ENCODE results near the gene RXRA. TPM values are rescaled to one million over a fixed set of nuclear protein-coding genes. Genes with fewer than 3 reads are reported as not detected.
A peak's percentile ranks its signal among the peaks of the same experiment; 100 is the strongest.

Gene RXRA
- total RNA-seq, 4 donors from 2014 or later = 27.3 to 70.5 (median 58.6) TPM

GRCh38 chr9:134423749-134424148 lies 97.5 kb downstream of the RXRA start:
- H3K27me3 ChIP-seq = no peaks in the 10 kb centered on the region
- no peaks in the 10 kb centered on the region for H3K36me3 ChIP-seq
- whole genome bisulfite sequencing, 2 donors (ENCODE audit: low coverage in 1 of 2) = 85% methylated on average over 15 of the region's 15 CpGs; no CpG with 5 or more reads in 1 of the 2 donors
- peaks cover 19 to 27% (median 23%) of the 10 kb centered on the region in 4 donors for H3K4me1 ChIP-seq
- no peak overlapping the region for H3K4me3 ChIP-seq
- intact Hi-C loops (cut with DNase I; ENCODE audit: low total_unique reads) = no loop called here
- H3K9me3 ChIP-seq = no peaks in the 10 kb centered on the region
- TF ChIP-seq POLR2A (IDR thresholded peaks at IDR 0.05) = no peak
- no peak for TF ChIP-seq EP300 (IDR thresholded peaks at IDR 0.05; ENCODE audit: low read depth)
- TF ChIP-seq POLR2AphosphoS5 (IDR thresholded peaks at IDR 0.05) = no peak
- TF ChIP-seq, protein P1, sequence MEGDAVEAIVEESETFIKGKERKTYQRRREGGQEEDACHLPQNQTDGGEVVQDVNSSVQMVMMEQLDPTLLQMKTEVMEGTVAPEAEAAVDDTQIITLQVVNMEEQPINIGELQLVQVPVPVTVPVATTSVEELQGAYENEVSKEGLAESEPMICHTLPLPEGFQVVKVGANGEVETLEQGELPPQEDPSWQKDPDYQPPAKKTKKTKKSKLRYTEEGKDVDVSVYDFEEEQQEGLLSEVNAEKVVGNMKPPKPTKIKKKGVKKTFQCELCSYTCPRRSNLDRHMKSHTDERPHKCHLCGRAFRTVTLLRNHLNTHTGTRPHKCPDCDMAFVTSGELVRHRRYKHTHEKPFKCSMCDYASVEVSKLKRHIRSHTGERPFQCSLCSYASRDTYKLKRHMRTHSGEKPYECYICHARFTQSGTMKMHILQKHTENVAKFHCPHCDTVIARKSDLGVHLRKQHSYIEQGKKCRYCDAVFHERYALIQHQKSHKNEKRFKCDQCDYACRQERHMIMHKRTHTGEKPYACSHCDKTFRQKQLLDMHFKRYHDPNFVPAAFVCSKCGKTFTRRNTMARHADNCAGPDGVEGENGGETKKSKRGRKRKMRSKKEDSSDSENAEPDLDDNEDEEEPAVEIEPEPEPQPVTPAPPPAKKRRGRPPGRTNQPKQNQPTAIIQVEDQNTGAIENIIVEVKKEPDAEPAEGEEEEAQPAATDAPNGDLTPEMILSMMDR (IDR thresholded peaks at IDR 0.05) = no peak
- peak overlapping the region in 2 of 4 donors; percentile 44 to 74 for H3K27ac ChIP-seq
- in situ Hi-C loops (cut with MboI; ENCODE audit: low pct_ligation_motif_present in 1 of 4, low pct_unique_long_range_greater_than_20kb in 1 of 4, low sequenced_read_pairs in 3 of 4) = no loop called here
- no peak for DNase-seq

DNA sequence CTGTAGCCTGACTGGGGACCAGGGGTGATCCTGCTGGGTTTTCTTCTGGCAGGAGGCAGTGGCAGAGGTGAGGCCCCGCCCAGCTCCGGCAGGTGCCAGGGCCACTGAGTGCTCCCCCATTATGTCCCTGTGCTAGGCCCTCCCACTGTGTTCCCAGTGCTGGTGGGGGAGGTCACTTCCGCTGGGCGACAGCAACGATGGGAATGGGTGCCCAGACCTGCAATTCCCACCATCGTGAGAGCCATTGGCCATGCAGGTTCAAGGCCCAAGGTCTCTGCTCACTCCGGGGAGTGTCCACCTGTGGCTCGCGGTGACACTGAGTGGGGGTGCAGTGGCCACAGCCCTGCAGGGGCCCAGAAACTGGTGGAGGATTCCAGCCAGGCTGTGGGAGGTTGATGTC lies 98.6 kb downstream of the RXRA start:
- Histone ChIP-seq H3K36me3 (peaks cover 0 to 3% (median 0%) of the 10 kb centered on the region in 4 donors), H3K4me1 (peaks cover 19 to 27% (median 23%) of the 10 kb centered on the region in 4 donors), H3K4me3 (no peak overlapping the region), H3K27ac (no peak overlapping the region), H3K9me3 (no peaks in the 10 kb centered on the region), H3K27me3 (no peaks in the 10 kb centered on the region)
- in situ Hi-C loops (cut with MboI; ENCODE audit: low pct_ligation_motif_present in 1 of 4, low pct_unique_long_range_greater_than_20kb in 1 of 4, low sequenced_read_pairs in 3 of 4) (no loop called here), intact Hi-C loops (cut with DNase I; ENCODE audit: low total_unique reads) (no loop called here)
- TF ChIP-seq POLR2AphosphoS5 (IDR thresholded peaks at IDR 0.05) (no peak), POLR2A (IDR thresholded peaks at IDR 0.05) (no peak), EP300 (IDR thresholded peaks at IDR 0.05; ENCODE audit: low read depth) (no peak)
- TF ChIP-seq, protein P1 (IDR thresholded peaks at IDR 0.05) = no peak
- 89% methylated on average over 9 of the region's 9 CpGs; no CpG with 5 or more reads in 1 of the 2 donors for WGBS, 2 donors (ENCODE audit: low coverage in 1 of 2)
- DNase-seq = no peak

DNA sequence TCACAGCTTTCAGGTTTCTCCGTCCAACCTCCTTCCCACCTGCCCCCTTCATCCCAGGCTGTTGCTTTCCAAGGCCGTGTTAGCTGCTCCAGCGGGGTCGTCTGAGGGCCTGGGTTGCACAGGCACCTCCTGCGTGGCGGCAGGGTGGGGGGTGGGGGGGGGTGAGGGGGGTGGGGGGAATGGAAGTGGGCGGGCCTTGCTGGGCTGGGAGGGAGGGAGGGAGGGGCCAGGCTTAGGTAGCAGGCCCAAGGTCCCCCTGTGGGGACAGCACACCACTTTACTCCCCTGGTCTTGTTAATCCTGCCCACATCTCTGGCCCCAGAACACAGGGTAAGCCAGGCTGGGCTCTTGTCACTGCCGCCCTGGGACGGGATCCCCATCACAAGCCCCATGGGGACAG lies 99.1 kb downstream of the RXRA start:
- Histone ChIP-seq H3K9me3 (no peaks in the 10 kb centered on the region), H3K36me3 (peaks cover 0 to 3% (median 0%) of the 10 kb centered on the region in 4 donors), H3K4me1 (peaks cover 14 to 26% (median 23%) of the 10 kb centered on the region in 4 donors), H3K27ac (no peak overlapping the region), H3K27me3 (no peaks in the 10 kb centered on the region), H3K4me3 (no peak overlapping the region)
- no peak for DNase-seq
- in situ Hi-C loops (cut with MboI; ENCODE audit: low pct_ligation_motif_present in 1 of 4, low pct_unique_long_range_greater_than_20kb in 1 of 4, low sequenced_read_pairs in 3 of 4) = no loop called here
- intact Hi-C loops (cut with DNase I; ENCODE audit: low total_unique reads) = no loop called here
- TF ChIP-seq, protein P1 (IDR thresholded peaks at IDR 0.05) = no peak
- TF ChIP-seq POLR2A (IDR thresholded peaks at IDR 0.05) (no peak), POLR2AphosphoS5 (IDR thresholded peaks at IDR 0.05) (no peak), EP300 (IDR thresholded peaks at IDR 0.05; ENCODE audit: low read depth) (no peak)
- WGBS, 2 donors (ENCODE audit: low coverage in 1 of 2) = 72% methylated on average over 6 of the region's 9 CpGs; no CpG with 5 or more reads in 1 of the 2 donors

DNA sequence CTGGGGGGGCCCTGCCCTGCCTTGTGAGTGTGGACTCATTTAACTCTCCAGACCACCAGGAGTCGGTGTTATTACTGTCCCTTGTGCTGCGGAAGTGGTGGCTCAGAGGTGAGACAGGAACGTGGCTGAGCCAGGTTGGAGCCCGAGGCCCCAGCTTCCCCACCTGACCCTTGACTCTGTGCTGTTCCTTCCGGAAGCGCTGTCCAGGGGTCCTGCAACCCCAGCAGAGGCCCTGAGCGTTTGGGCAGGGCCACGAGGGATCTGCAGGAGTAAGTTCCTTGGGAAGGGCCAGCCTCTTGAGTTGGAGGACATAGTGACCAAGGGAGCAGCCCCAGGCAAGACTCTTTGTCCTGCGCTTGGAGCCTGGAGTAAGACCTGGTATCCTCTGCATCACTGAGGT lies 99.6 kb downstream of the RXRA start:
- Histone ChIP-seq H3K4me1 (peaks cover 10 to 24% (median 19%) of the 10 kb centered on the region in 4 donors), H3K9me3 (no peaks in the 10 kb centered on the region), H3K27ac (no peak overlapping the region), H3K36me3 (peaks cover 0 to 3% (median 0%) of the 10 kb centered on the region in 4 donors), H3K4me3 (no peak overlapping the region), H3K27me3 (no peaks in the 10 kb centered on the region)
- TF ChIP-seq, protein P1 (IDR thresholded peaks at IDR 0.05) = no peak
- TF ChIP-seq EP300 (IDR thresholded peaks at IDR 0.05; ENCODE audit: low read depth) (no peak), POLR2A (IDR thresholded peaks at IDR 0.05) (no peak), POLR2AphosphoS5 (IDR thresholded peaks at IDR 0.05) (no peak)
- DNase-seq = no peak
- in situ Hi-C loops (cut with MboI; ENCODE audit: low pct_ligation_motif_present in 1 of 4, low pct_unique_long_range_greater_than_20kb in 1 of 4, low sequenced_read_pairs in 3 of 4) (no loop called here), intact Hi-C loops (cut with DNase I; ENCODE audit: low total_unique reads) (no loop called here)
- 93% methylated on average over 5 of the region's 9 CpGs; no CpG with 5 or more reads in 1 of the 2 donors for WGBS, 2 donors (ENCODE audit: low coverage in 1 of 2)

Data from transverse colon (tissue), 4 donors.